GM19452 (cell line): ENCODE results near the gene ATP1A3.
"Not testable (repeated sequence)": the region's sequence is repeated elsewhere in the genome, so short reads cannot be mapped to it uniquely, and the experiment has no call there.

Source experiments
- ATAC-seq: cut with Tn5 transposase; IDR thresholded peaks from one replicate; pipeline ENCODE4 v1.9.1; 2021; ENCODE audit not compliant: unreplicated experiment

Gene ATP1A3

GRCh38 chr19:42012747-42013146, 18.7 kb upstream of the ATP1A3 start:
- ATAC-seq = not testable (repeated sequence)

GRCh38 chr19:42010245-42011126, 16.5 kb upstream of the ATP1A3 start:
- no peak for ATAC-seq

- ATAC-seq = no peak
Observed at GRCh38 chr19:42006569-42006968, 12.5 kb upstream of the ATP1A3 start.

GRCh38 chr19:42005504-42005903, 11.5 kb upstream of the ATP1A3 start:
- no peak for ATAC-seq

- ATAC-seq = no peak
Observed at GRCh38 chr19:42003506-42004294, 9.7 kb upstream of the ATP1A3 start.

- no peak for ATAC-seq
Observed at GRCh38 chr19:41999878-42000208, 5.8 kb upstream of the ATP1A3 start.

- no peak for ATAC-seq
Observed at GRCh38 chr19:41999071-41999877, 5.2 kb upstream of the ATP1A3 start.

GRCh38 chr19:41998246-41999020, 4.4 kb upstream of the ATP1A3 start:
- no peak for ATAC-seq

- ATAC-seq = no peak
Observed at GRCh38 chr19:41997851-41998229, 3.8 kb upstream of the ATP1A3 start.

GRCh38 chr19:41997121-41997850, 3.3 kb upstream of the ATP1A3 start:
- no peak for ATAC-seq

- ATAC-seq = no peak
Observed at GRCh38 chr19:41995959-41996797, 2.1 kb upstream of the ATP1A3 start.

GRCh38 chr19:41994994-41995958, 1.2 kb upstream of the ATP1A3 start:
- ATAC-seq = no peak

- no peak for ATAC-seq
Observed at GRCh38 chr19:41994521-41994971, 516 bp upstream of the ATP1A3 start.

GRCh38 chr19:41991925-41992569, 2.0 kb downstream of the ATP1A3 start:
- ATAC-seq = not testable (repeated sequence)

- no peak for ATAC-seq
Observed at GRCh38 chr19:41991025-41991424, 3.0 kb downstream of the ATP1A3 start.

GRCh38 chr19:41990615-41991014, 3.4 kb downstream of the ATP1A3 start:
- ATAC-seq = no peak

- ATAC-seq = no peak
Observed at GRCh38 chr19:41990028-41990427, 4.0 kb downstream of the ATP1A3 start.
